ENCODE results near the gene ADCY2.

ADCY2 gene

DNA sequence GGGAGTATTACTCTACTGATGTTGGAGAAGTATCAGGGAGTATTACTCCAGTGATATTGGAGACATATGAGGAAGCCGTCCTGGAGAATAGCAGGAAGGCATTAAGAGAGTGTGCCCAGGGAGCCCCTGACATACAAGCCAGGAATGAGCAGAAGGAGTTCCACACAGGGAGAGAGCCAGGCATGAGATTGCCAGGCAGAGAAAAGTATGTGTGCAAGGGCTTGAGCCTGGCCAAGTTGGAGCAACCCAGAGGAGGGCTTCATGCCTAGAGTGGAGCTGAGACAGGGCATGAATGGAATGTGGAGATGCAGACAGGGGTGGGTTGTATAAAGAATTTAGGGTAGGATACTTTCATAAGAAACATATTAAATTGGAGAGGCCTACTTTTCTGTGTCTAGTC lies 213.8 kb downstream of the ADCY2 start:
- DNase-seq = no peak

DNA sequence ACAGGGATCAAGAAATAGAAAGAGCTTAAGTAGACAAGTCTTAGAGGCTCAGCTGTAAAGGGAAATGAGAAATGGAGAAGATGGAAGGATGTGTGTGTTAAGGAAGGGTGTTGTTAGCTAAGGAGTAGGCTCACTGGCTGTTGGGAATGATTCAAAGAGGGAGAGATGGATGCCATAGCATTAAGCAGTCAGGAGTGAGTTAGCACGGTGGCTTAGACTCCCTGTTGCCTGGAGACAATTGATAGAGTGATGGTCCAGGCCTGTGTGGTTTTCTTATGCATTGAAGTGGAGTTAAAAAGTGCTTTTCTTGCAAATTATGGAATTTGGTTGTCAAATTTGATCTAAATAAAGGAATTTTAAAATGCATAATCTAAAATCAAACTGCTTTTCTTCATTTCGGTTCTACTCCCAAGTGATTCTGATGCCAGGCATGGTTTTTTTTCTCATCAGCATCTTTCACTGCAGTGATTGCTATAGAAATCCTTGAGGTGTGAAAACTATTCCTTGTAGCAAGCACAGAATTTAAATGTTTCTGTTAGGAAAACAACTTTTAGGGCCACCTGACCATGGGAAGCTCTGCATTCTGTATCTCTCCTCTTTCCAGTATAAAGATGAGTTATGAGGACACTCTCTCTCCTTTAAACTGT lies 214.7 kb downstream of the ADCY2 start:
- DNase-seq = no peak

DNA sequence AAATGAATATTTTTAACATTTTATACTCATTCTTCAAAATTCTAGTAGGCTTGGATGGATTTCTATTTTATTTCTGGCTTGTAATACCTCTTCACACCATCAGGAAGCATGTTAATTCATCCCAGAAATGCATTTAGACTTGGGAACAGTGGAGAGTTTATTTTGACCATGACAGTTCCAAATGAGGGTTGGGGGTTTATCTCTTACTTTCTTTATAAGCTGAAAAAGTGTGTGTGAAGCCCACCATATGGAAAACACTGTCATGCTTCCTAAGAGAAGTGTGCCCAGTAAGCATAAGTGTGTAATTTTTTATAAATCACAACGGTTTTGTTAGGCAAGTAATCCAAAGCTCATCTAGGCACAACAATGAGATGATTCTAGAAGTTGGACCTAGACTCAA lies 215.6 kb downstream of the ADCY2 start:
- DNase-seq = no peak

DNA sequence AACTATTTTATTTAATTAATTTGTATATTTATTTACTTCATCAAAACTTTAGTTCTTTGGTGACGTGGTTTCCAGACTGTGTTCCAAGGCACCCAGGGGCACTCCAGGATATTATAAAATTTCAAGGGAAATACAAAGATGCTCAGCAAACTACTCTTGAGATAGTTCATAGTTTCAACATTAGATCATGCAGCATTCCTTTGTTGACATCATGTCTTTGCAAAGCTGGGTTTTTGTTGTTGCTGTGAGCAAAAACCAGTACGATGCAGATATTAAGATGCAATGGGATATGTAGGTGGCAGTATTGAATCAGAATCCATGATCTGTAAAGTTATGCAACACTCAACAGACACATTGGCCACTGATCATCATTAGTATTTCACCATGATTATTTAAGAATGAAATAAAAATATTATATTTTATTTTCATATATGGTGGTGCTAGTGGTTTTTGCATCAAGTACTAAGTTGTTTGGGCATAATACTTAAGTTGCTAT lies 219.7 kb downstream of the ADCY2 start:
- DNase-seq = no peak

DNA sequence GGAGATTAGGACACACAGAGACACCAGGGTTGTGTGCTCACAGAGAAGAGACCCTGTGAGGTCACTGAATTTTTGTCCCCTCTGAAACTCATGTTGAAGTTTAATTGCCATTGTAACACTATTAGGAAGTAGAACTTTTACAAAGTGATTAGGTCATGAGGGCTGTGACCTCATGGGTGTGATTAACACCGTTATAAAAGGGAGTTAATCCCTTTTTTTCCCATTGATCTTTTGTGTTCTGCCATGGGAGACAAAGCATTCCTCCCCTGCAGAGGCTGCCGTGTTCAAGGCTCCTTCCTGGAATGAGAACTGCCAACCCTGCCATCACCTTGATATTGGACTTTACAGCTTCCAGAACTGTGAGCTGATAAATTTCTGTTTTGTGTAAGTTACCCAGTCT lies 221.0 kb downstream of the ADCY2 start:
- no peak for DNase-seq

DNA sequence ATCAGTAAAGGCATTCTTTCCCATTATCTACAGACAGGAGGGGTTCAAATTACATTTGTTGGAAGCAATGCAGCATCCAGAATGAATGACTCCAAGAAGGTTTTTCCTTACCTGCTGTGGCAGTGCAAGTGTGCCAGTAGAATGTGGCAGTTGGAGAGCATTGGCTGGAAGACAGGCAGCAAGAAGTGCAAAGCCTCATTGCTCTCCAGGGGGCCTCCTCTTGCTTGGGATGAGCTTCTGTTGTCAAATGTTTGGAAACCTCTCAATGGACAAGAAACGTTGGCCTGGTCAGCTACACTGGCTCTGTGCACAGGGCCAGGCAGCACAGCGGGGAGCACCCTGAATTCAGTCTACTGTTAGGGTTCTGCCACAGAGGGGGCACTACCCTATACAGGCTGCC lies 226.6 kb downstream of the ADCY2 start:
- DNase-seq = no peak

DNA sequence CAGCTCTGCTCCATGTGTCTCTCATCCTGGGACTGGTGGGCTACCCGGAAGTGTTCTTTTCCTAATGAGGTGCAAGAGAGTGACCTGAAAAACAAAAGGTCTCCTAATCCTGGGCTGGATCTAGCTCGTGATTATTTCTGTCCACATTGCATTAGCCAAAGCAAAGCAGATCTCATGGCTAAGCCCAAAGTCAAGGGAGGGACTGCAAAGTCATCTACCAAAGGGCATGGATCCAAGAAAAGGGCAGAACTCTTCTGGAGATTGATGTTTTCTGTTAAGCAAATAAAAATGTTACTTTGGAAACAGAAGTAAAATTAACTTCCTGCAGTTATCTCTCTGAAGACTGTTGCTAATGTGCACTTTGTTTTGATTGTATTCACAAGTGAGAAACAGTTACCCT lies 229.8 kb downstream of the ADCY2 start:
- no peak for DNase-seq

DNA sequence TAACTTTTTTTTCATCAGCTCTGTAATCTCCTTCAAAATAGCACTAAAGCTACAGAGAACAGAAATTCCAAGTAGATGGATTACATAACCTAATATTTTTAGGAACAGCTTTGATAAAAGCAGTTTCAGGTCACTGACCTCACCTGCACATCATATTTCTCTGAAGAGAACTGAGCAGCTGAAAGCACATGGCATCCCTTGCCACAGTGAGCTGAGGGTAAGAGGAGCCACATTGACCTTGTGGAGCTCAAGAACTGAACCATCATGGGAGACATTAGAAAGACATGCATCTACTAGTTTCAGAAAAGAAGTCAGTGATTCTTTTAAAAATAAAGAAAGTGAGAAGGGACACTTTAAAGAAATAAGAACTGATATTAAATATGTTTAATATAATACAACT lies 232.3 kb downstream of the ADCY2 start:
- DNase-seq = no peak

DNA sequence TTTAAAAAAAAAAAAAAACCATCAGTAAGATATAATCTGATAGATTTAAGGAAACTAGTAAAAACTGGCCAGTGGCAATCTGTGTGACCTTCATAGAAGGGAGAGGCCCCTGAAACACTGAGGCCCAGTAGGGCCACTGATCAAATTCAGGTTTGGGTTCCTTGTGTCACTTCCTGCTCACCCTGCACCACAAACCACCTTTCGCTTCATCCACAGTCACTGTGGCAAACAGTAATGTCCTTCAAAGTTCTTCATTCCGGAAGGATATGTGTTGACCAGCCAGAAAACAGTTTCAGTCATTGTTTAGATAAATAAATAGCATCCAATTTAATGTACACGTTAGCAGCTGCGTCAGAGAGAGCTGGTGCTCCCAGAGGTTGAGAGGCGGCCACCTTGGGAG lies 232.9 kb downstream of the ADCY2 start:
- no peak for DNase-seq

DNA sequence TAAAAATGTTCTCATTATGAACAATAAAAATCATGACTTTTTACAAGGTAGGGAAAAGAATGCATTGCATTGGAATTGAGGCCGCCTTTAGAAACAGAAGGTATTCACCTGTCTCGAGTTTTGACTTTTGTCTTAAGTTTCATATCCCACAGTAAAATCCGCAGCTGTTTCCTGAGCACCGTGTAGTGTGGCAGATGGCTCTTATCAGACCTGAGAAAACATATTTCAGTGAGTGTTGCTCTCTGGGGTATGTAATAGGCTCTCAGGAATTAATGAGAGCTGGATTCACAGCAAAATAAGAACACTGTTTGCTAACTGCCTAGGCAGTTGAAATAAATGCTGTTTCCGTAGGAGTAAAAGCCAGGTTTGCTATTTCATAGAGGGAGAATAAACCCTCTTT lies 233.6 kb downstream of the ADCY2 start:
- DNase-seq = no peak

DNA sequence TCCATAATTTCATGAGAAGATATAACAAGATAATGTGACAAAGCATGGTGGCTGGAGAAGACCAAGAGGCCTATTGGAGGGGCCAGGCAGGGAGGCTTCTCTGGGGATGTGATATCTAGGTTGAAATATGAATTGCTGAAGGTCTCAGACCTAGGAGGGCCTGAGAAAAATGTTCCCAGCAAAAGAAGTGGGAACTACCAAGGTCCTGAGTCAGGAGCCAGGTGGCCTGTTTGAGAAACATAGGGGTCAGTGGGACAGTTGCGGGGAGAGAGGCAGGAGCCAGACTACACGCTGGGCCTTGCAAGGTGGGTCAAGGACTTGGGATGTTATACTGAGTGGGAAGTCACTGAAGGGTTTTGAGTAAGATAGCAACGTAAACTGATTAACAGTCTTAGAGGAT lies 238.9 kb downstream of the ADCY2 start:
- DNase-seq = no peak

DNA sequence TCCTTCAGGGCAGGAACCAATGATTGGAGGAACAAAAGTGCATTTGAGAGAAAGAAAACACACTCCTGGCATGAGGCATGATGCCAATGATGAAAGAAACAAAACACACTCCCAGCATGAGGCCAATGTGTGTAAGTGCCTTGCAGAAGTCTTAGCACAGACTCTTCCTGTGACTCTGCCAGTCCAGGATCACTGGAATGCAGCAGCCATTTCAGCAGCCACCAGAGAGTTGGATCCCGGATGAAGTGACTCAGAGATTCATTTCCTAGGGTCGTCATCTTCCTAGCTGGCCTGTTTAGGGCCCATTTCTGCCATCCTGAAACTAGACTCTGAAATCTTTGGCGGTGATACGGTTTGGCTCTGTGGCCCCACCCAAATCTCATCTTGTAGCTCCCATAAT lies 242.5 kb downstream of the ADCY2 start:
- no peak for DNase-seq

DNA sequence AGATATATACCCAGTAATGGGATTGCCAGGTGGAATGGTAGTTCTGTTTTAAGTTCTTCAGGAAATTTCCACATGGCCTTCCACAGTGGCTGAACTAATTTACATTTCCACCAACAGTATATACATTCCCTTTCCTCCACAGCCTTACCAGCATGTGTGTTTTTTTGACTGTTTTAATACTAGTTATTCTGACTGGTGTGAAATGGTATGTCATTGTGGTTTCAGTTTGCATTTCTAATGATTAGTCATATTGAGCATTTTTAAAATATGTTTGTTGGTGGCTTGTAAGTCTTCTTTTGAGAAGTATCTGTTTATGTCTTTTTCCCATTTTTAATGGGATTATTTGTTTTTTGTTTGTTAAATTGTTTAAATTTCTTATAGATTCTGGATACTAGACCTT lies 246.1 kb downstream of the ADCY2 start:
- DNase-seq = no peak

DNA sequence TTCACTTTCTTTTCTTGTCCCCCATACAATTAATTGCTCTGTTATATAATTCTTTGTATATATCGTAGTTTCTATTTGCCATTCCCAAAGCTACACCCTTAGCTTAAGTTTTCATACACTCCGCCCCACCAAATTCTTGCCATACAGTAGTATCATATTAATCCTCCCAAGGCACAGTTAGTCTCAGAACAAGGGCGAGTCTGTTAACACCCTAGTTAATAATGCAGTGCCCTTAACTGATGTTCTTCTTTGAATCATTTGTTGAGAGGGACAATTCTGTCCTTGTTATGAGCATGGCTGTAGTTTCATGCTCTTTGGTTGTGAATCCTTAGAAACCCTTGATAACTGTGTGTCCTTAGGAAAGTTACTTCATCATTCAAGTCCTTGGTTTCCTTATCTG lies 248.8 kb downstream of the ADCY2 start:
- DNase-seq = no peak

DNA sequence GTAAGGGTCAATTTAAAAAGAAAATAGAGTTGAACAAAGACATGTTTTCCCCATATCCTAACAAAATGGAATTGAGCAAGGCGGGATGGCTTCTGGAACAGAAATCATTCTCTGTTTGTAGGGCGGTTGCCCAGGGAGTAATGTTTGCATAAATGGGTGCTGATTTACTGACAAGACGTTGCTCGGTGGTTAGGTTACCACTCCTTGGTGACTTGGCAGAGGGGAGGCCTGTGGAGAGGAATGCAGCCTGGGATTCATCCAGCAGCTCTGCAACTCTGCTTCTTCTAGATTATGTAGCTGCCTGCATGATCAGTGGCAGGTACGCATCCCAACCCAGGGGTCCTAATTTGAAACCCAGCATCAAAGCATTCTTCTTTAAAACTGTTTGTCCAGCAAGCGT lies 254.8 kb downstream of the ADCY2 start:
- DNase-seq = no peak

DNA sequence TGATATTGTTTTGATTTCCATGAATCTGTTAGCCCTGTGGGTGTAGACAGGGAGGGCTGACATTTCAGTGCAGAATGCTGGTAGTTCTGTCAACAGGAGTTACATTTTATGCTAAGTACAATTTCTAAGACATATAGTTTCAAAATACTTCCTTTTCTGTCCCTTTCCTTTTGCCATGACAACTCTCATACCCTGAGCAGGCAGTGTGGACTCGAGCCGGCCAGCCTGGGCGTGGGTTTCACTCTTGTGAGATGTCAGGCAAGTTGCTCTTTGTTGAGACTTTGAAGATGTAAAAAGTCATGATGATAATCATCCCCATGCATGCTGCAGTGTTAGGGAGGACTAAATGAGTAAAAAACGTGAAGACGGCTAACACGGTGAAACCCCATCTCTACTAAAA lies 257.1 kb downstream of the ADCY2 start:
- DNase-seq = no peak

DNA sequence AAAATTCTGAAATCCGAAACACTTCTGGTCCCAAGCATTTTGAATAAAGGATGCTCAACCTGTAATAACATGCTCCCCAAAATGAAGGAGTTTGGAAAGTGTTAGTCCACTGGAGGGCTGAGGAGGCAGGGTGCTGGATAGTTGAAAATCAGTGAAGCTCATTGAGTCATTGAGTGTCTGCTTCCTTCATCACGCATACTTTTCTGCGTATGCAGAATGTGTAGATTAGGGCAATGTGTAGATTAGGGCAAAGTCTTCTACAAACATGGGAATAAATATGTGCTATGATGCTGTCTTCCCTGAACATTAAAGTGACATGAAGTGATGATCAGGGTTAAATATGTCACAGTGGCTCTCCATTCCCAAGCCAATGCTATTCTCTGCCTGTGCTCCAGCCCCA lies 261.2 kb downstream of the ADCY2 start:
- no peak for DNase-seq

DNA sequence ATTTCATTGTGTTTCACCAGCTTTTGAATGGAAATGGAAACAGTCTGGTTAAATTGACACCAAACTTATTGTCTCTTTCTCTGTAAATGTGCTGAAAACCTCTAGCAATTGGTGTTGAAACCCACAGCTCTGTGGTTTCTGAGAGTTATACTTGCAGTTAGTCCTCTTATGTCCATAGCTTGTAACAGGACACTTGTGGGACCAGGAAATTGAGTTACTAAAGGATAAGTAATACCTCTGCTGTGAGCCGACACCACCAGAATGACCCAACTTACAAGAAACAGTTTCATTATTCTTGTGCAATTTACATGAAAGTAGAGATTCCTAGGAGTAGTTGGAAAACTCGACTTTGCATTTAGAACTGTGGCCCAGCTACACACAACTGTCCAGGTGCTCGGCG lies 263.5 kb downstream of the ADCY2 start:
- no peak for DNase-seq

DNA sequence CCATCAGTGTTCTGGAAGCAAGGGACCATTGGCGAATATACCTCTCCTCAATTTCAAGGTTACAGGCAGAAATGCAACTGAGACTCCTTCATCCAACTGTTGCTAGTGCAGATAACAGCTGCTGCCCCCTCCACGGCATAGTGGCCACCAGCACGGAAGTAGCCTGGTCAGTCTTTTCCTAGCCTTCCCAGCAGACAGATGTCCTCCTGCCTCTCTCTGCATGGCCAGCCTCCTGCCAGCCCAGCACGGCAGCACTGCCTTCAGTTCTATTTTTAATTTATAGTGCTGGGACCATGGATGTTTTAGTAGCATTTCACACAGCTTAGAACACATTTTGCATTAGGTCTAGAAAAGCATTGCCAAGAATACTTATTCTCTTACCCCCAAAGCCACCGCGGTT lies 266.4 kb downstream of the ADCY2 start:
- DNase-seq = no peak

DNA sequence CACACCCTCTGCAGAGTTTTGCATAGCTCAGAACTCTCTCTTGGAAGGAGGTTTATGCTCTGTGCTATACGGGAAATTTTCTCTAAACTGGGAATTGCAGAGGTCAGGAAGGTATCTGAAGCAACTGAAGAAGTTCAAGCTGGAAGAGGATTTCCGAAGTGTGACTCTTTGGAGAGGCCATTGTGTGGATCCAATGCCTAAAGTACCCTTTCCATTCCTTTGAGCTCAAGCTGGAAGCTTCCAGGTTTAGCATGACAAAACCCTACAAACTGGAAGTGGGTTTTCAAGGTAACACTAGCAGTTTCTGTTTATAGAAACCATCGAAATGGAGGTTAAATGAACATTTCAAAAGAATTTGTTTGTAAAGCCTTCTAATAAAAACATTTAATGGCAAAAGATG lies 267.9 kb downstream of the ADCY2 start:
- DNase-seq = no peak

DNA sequence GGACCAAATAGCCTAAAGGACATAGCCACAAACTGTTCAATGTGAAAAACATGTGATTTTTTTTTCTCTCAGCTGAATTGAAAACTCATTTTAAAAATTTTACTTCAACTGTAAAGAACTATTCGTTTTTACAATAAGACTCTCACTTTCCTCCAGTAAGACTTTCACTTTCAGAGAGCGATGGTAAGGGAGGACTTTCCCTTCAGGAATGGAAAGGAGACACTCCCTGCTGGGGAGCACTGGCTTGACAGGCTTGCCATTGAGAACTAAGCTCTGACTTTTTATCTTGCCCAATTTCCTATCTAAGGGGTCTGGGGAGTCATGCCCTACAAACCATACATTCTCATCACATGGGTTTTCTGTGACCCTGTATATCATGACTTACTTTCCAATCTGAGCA lies 268.3 kb downstream of the ADCY2 start:
- no peak for DNase-seq

DNA sequence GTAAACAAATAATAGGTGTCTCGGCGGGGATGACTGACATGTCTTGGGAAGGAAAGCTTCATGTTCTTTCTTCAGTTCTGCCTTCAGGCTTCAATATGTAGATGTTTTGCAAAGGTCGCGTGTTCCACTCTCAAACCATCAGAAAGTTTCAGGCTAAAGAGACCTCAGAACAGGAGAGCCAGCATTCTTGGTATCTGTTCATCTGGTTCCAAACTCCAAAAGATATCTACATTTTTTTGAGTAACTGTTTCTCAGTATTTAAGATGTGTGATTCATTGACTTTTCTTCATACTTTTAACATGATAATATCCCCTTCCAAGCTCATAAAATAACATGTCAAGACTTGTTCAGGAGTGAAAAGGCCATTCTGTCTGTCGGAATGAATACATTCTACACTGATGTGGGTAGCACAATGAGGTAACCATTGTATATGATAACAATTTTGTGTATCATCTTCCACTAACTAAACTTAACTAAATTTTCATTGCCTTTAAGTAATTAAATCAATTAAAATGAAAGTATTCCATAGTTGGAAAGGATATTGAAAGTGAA lies 271.4 kb downstream of the ADCY2 start:
- no peak for DNase-seq

DNA sequence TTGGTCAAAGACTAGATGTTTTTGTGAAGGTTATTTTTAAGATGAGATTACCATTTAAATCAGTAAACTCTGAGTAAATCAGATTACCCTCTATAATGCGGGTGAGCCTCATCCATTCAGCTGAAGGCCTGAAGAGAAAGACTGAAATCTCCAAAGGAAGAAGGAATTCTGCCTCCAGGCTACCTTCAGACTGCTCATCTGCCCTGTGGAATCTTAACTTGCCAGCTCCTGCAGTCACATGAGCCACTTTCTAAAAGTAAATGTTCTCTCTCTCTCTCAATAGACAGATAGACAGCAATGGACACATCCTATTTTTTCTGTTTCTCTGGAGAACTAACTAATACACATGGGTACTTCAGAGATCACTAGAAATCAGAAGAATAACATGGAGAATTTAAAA lies 272.2 kb downstream of the ADCY2 start:
- no peak for DNase-seq

DNA sequence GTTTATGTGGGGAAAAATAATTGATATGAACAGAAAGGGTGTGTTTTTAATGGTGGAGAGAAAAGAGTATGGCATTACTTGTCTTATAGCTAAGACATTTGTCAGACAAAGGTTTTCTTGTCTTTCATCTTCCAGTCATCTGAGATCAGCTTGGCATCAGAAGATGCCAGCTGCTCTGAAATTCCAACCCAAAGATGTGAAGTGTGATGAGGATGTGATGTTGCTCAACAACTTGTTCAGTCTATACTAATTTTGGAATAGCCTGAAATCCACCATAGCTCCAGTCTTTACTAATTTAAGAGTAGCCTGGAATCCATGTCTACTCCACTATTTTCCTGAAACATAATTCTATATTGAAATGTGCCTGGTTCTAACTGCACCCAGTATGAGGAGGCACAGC lies 272.7 kb downstream of the ADCY2 start:
- DNase-seq = no peak

DNA sequence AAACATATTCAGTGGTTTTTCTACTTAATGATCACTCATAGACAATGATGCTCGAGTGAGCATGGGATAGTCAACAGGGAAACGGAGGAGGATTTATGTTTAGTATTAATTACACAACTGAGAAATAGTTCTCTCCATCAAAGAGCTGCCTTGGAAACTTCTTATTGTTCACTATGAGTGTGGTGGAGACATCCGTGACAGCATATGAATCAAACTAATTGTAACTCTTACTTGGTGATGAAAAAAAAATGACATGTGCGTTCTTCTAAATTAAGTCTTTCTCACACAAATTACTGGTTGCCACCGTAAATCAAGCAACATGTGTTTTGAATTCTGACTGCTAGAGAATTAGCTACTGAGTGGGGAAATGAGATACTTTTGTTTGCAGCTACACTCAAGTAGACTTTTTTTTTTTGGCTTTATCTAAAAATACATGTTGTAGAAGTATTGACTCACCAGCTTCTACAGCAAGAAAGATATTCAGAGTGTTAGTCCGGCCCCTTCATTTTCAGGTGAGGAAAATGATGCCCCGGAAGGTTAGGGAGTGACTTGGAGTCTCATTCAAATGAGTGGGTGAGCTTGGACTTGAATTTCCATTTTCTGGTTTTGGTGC lies 275.5 kb downstream of the ADCY2 start:
- no peak for DNase-seq

Measured in activated gamma-delta T cell treated with Interleukin-2 at 50 U/mL for 16 hours (primary cell).